HG03039 (cell line): ENCODE data around the gene ENTREP1.
"Not testable (repeated sequence)": the region's sequence is repeated elsewhere in the genome, so short reads cannot be mapped to it uniquely, and the experiment has no call there.

ENCODE experiments used
- ATAC-seq: cut with Tn5 transposase; IDR thresholded peaks from one replicate; pipeline ENCODE4 v1.9.1; 2021; ENCODE audit warnings: mild to moderate bottlenecking, moderate library complexity; ENCODE audit not compliant: unreplicated experiment

The ENTREP1 gene

GRCh38 chr9:69324549-69325401, at the start of gene ENTREP1:
Gene ENTREP1 (plus strand): TSS chr9:69325215. CDS start chr9:69325310, 95 bp downstream.
- no peak for ATAC-seq

- no peak for ATAC-seq
Observed at GRCh38 chr9:69276775-69277174, 48.2 kb upstream of the ENTREP1 start.

- ATAC-seq: no peak
Observed at GRCh38 chr9:69279084-69279731, 45.8 kb upstream of the ENTREP1 start.

GRCh38 chr9:69279733-69280132, 45.3 kb upstream of the ENTREP1 start:
- no peak for ATAC-seq

GRCh38 chr9:69283003-69283402, 42.0 kb upstream of the ENTREP1 start:
- ATAC-seq: no peak

GRCh38 chr9:69292078-69292477, 32.9 kb upstream of the ENTREP1 start:
- ATAC-seq: no peak

GRCh38 chr9:69293156-69293555, 31.9 kb upstream of the ENTREP1 start:
- no peak for ATAC-seq

- no peak for ATAC-seq
Observed at GRCh38 chr9:69295872-69296552, 29.0 kb upstream of the ENTREP1 start.

GRCh38 chr9:69297300-69297980, 27.6 kb upstream of the ENTREP1 start:
- ATAC-seq: no peak

- no peak for ATAC-seq
Observed at GRCh38 chr9:69299315-69299714, 25.7 kb upstream of the ENTREP1 start.

- no peak for ATAC-seq
Observed at GRCh38 chr9:69299826-69300225, 25.2 kb upstream of the ENTREP1 start.

- no peak for ATAC-seq
Observed at GRCh38 chr9:69303331-69303730, 21.7 kb upstream of the ENTREP1 start.

GRCh38 chr9:69306895-69307445, 18.0 kb upstream of the ENTREP1 start:
- ATAC-seq: not testable (repeated sequence)

- ATAC-seq: no peak
Observed at GRCh38 chr9:69307446-69308205, 17.4 kb upstream of the ENTREP1 start.

GRCh38 chr9:69308206-69308931, 16.6 kb upstream of the ENTREP1 start:
- ATAC-seq: no peak

- no peak for ATAC-seq
Observed at GRCh38 chr9:69313175-69313574, 11.8 kb upstream of the ENTREP1 start.

- no peak for ATAC-seq
Observed at GRCh38 chr9:69314547-69314946, 10.5 kb upstream of the ENTREP1 start.

GRCh38 chr9:69317081-69317480, 7.9 kb upstream of the ENTREP1 start:
- ATAC-seq: no peak

GRCh38 chr9:69317894-69318293, 7.1 kb upstream of the ENTREP1 start:
- ATAC-seq: peak; percentile 56
